Ovary (tissue), 3 donors: ENCODE measurements around the gene ZNF808.
"Not testable (repeated sequence)": the region's sequence is repeated elsewhere in the genome, so short reads cannot be mapped to it uniquely, and the experiment has no call there.

Experiments
- POLR2A ChIP-seq: fragments of 450-650 bp; IDR thresholded peaks from one replicate; pipeline ENCODE4 v1.6.1; 2017; ENCODE audit warnings: antibody characterized with exemption, mild to moderate bottlenecking, moderate library complexity
- TF ChIP-seq, protein P1 (sequence below), 3 donors: fragments of 450-650 bp in 2 of 3; fragments of 200-600 bp in 1 of 3; IDR thresholded peaks; one replicate each; pipeline versions ENCODE4 v1.5.1 to v1.8.0; 2016 to 2022; ENCODE audit warnings: antibody characterized with exemption in 3 of 3, mild to moderate bottlenecking in 1 of 3
- donor health status: DM: no; HTN: no; CAD: no.

DNA sequence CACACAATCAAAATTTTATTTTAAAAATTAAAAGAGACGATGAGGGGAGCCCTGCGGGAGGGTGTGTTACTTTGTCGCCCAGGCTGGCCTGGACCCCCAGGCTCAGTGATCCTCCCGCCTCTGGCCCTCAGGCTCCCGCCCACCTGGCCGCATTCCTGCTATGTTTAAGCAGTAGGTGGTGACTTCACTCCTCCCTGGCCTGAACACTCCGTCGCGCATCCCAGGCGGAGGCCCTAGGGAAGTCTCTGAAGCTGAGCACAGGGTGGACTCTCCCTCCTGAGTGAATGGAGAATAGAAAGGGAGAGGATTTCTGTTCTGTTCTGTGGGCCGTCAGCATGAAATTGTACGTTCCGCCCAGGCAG, 42.2 kb downstream of the ZNF808 start:
- TF ChIP-seq, protein P1, sequence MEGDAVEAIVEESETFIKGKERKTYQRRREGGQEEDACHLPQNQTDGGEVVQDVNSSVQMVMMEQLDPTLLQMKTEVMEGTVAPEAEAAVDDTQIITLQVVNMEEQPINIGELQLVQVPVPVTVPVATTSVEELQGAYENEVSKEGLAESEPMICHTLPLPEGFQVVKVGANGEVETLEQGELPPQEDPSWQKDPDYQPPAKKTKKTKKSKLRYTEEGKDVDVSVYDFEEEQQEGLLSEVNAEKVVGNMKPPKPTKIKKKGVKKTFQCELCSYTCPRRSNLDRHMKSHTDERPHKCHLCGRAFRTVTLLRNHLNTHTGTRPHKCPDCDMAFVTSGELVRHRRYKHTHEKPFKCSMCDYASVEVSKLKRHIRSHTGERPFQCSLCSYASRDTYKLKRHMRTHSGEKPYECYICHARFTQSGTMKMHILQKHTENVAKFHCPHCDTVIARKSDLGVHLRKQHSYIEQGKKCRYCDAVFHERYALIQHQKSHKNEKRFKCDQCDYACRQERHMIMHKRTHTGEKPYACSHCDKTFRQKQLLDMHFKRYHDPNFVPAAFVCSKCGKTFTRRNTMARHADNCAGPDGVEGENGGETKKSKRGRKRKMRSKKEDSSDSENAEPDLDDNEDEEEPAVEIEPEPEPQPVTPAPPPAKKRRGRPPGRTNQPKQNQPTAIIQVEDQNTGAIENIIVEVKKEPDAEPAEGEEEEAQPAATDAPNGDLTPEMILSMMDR (IDR thresholded peaks at IDR 0.05) = not testable (repeated sequence)
- not testable (repeated sequence) for TF ChIP-seq POLR2A
